ENCODE measurements around the gene OSBPL1A.

OSBPL1A gene

GRCh38 chr18:24270937-24271380 is 126.7 kb downstream of the OSBPL1A start:
- H3K4me3 ChIP-seq (ENCODE audit: control insufficient read depth, low read depth, low read length) = peak overlapping the region; percentile 63
- TF ChIP-seq CTCF (IDR thresholded peaks at IDR 0.05; ENCODE audit: control insufficient read depth, insufficient read depth, low read depth, low read length, missing control alignments) = no peak
- no peak for DNase-seq (ENCODE audit: low read depth)

- no peak for DNase-seq (ENCODE audit: low read depth)
- peak overlapping the region; percentile 63 for H3K4me3 ChIP-seq (ENCODE audit: control insufficient read depth, low read depth, low read length)
- TF ChIP-seq CTCF (IDR thresholded peaks at IDR 0.05; ENCODE audit: control insufficient read depth, insufficient read depth, low read depth, low read length, missing control alignments) = no peak
Measured at GRCh38 chr18:24270358-24270936, 127.2 kb downstream of the OSBPL1A start.

DNA sequence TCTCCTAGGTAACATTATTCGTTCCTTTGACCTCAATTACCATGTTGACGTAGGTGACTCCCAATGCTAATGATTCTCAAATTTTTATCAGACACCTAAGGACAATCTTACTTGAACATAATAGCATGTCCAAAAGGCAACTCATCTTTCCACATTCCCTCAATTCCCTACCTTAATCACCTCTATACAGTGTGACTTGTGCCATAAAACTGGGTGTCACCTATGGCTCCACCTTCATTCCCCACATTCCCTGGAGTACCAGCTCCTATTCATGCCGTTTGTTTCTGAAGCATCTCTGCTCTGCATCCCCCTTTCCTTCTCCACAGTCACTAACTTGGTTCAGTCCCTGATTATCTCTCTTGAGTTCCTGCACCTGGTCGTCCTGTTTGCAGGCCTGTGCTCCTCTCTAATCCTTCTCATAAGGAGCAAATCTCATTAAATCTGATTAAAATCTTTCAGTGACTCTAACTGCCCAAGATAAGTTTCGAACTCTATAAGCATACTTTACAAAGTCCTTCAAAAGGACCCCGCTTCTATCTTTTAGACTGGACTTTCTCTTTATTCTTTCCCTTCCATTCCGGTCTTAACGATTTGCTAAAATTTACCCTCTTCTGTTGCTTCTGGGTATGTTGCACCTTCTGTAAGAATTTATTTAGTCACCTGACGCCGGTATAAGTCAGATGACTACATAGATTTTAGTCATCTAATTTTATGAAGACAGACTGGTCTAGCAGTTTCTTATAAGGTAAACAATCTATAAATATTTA is 128.7 kb downstream of the OSBPL1A start:
- no peak for DNase-seq (ENCODE audit: low read depth)
- no peak overlapping the region for H3K4me3 ChIP-seq (ENCODE audit: control insufficient read depth, low read depth, low read length)
- no peak for TF ChIP-seq CTCF (IDR thresholded peaks at IDR 0.05; ENCODE audit: control insufficient read depth, insufficient read depth, low read depth, low read length, missing control alignments)

- H3K4me3 ChIP-seq (ENCODE audit: control insufficient read depth, low read depth, low read length) = no peak overlapping the region
- no peak for DNase-seq (ENCODE audit: low read depth)
- no peak for TF ChIP-seq CTCF (IDR thresholded peaks at IDR 0.05; ENCODE audit: control insufficient read depth, insufficient read depth, low read depth, low read length, missing control alignments)
Measured at GRCh38 chr18:24267878-24268277, 129.7 kb downstream of the OSBPL1A start.

DNA sequence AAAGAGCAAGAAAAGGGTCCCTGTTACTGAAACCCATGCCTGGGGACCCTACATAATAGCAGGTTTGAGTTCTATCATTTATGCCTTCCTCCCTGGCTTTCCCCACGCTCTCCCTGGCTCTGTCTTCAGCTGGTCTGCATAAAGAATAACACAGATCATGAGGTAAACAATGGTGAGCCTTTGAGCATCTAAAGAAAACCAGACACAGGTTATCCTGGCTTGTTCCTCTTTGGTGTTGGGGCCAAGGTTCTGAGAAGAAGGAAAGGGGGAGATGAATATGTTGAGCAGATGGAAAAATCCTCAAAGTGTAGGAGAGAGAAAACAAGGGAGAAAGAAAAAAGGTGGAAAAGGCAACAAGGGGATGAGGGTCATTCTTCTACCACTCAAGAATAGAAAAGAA is 131.5 kb downstream of the OSBPL1A start:
- DNase-seq (ENCODE audit: low read depth) = no peak
- no peak for TF ChIP-seq CTCF (IDR thresholded peaks at IDR 0.05; ENCODE audit: control insufficient read depth, insufficient read depth, low read depth, low read length, missing control alignments)
- H3K4me3 ChIP-seq (ENCODE audit: control insufficient read depth, low read depth, low read length) = no peak overlapping the region

DNA sequence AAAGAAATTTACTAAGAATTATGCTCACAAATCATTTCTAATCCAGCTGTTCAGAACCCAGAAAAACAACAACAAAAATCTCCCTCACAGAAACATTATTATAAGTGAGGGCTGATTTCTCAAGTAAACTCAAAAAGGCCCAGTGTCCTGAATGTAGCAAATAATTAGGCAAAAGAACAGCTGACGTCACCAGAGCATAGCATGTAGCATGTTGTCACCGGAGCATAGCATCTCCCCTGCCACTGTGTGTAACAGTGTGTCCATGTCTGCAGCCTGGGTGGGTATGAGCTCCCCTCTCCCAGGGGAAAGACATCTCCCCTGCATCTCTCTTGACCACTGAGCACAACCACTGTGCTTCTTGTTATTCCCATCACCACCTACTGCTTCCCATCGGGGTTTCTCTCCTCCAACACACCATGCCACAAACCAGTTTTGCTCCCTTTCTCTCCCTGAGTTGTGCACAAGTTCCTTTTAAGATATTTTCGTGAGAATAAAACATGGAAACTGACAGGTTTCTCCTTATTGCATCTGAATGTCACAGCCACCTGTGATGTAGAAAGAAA is 132.0 kb downstream of the OSBPL1A start:
- no peak for TF ChIP-seq CTCF (IDR thresholded peaks at IDR 0.05; ENCODE audit: control insufficient read depth, insufficient read depth, low read depth, low read length, missing control alignments)
- no peak overlapping the region for H3K4me3 ChIP-seq (ENCODE audit: control insufficient read depth, low read depth, low read length)

More for the DNA sequence above, 132.0 kb downstream of the OSBPL1A start:
- no peak for DNase-seq (ENCODE audit: low read depth)

Data from AG09309 (cell line).